IMR-90 (cell line): ENCODE measurements around the gene GAS7. TPM values are rescaled to one million over a fixed set of nuclear protein-coding genes. Genes with fewer than 3 reads are reported as not detected.

Experiments
- ATAC-seq: fragments of 200-7000 bp; cut with Tn5 transposase; 2 replicates; pipeline ENCODE4 v1.9.1; 2020; ENCODE audit warnings: low read depth, mild to moderate bottlenecking, moderate library complexity
- BruUV-seq: library from RNA; stranded (reverse); fragments of 400-500 nt; replicated peaks from 2 replicates; lab custom pipeline; 2021; lab: Mats Ljungman, UMichigan
- CTCF ChIA-PET: fragments of 300-600 bp; formaldehyde crosslinking; extraction: SDS; loops from one replicate; lab custom pipeline; 2021; ENCODE audit warnings: antibody characterized with exemption; lab: Yijun Ruan, JAX
- POLR2A ChIA-PET: fragments of 300-600 bp; sonication (Branson Sonifier 250); formaldehyde crosslinking; loops from one replicate; lab custom pipeline; 2022; ENCODE audit warnings: antibody characterized with exemption; ENCODE audit not compliant: unreplicated experiment; lab: Charles Lee
- DNase-seq: peaks from one replicate; pipeline ENCODE4 v3.0.0; 2013
- H2AFZ ChIP-seq: replicated peaks from 2 replicates; pipeline ENCODE3; 2013; ENCODE audit warnings: low read length, mild to moderate bottlenecking; ENCODE audit not compliant: poor library complexity
- H2AK5ac ChIP-seq: 2 replicates; pipeline ENCODE4 v1.6.1; 2013; ENCODE audit warnings: low read depth, low read length, inconsistent platforms
- H2AK9ac ChIP-seq: replicated peaks from 2 replicates; pipeline ENCODE3; 2013; ENCODE audit warnings: mild to moderate bottlenecking, low read depth, low read length, moderate library complexity; ENCODE audit not compliant: poor library complexity
- H2BK120ac ChIP-seq: 2 replicates; pipeline ENCODE4 v1.6.1; 2013; ENCODE audit warnings: low read depth, low read length, inconsistent platforms
- H2BK15ac ChIP-seq: 3 replicates; pipeline ENCODE4 v1.6.1; 2013; ENCODE audit warnings: low read depth, low read length, inconsistent platforms
- H2BK20ac ChIP-seq: 2 replicates; pipeline ENCODE4 v1.6.1; 2013; ENCODE audit warnings: low read depth, mild to moderate bottlenecking, inconsistent platforms, low read length, moderate library complexity
- H2BK5ac ChIP-seq: 2 replicates; pipeline ENCODE4 v1.6.1; 2013; ENCODE audit warnings: mild to moderate bottlenecking, low read depth, low read length, inconsistent platforms; ENCODE audit not compliant: poor library complexity, severe bottlenecking
- H3K14ac ChIP-seq: replicated peaks from 2 replicates; pipeline ENCODE4 v1.6.1; 2013; ENCODE audit warnings: low read depth, low read length, inconsistent platforms
- H3K18ac ChIP-seq: 2 replicates; pipeline ENCODE4 v1.6.1; 2013; ENCODE audit warnings: low read depth, low read length, control low read depth
- H3K23ac ChIP-seq: 2 replicates; pipeline ENCODE4 v1.6.1; 2013; ENCODE audit warnings: low read depth, low read length, inconsistent platforms
- H3K27ac ChIP-seq: 2 replicates; pipeline ENCODE4 v1.5.1; 2013; ENCODE audit warnings: mild to moderate bottlenecking, control low read depth, low read length; ENCODE audit not compliant: insufficient read depth
- H3K27me3 ChIP-seq: 2 replicates; pipeline ENCODE4 v1.6.1; 2013; ENCODE audit warnings: low read length; ENCODE audit not compliant: control insufficient read depth, insufficient read depth
- H3K36me3 ChIP-seq: 2 replicates; pipeline ENCODE4 v1.6.1; 2013; ENCODE audit warnings: low read length, mixed read lengths; ENCODE audit not compliant: control insufficient read depth, insufficient read depth
- H3K4ac ChIP-seq: 2 replicates; pipeline ENCODE4 v1.6.1; 2013; ENCODE audit warnings: low read depth, low read length, inconsistent platforms
- H3K4me1 ChIP-seq: 2 replicates; pipeline ENCODE4 v1.6.1; 2013; ENCODE audit warnings: low read length, mixed read lengths; ENCODE audit not compliant: control insufficient read depth, insufficient read depth
- H3K4me2 ChIP-seq: 2 replicates; pipeline ENCODE4 v1.6.1; 2013; ENCODE audit warnings: low read depth, mild to moderate bottlenecking, control low read depth, low read length, moderate library complexity
- H3K4me3 ChIP-seq: 2 replicates; pipeline ENCODE4 v1.5.1; 2013; ENCODE audit warnings: low read depth, mild to moderate bottlenecking, control low read depth, low read length, moderate library complexity; ENCODE audit not compliant: insufficient read depth
- H3K56ac ChIP-seq: 2 replicates; pipeline ENCODE4 v1.6.1; 2013; ENCODE audit warnings: low read length, inconsistent platforms; ENCODE audit not compliant: insufficient read depth; ENCODE audit errors: extremely low read depth
- H3K79me1 ChIP-seq, 2 experiments: 2 replicates each; pipeline ENCODE4 v1.6.1; 2013; ENCODE audit warnings: low read length in 2 of 2, inconsistent platforms in 1 of 2, low read depth in 1 of 2
- H3K9ac ChIP-seq: 2 replicates; pipeline ENCODE4 v1.6.1; 2013; ENCODE audit warnings: low read depth, low read length, control low read depth
- H3K9me1 ChIP-seq: 2 replicates; pipeline ENCODE4 v1.6.1; 2013; ENCODE audit warnings: low read length, inconsistent platforms; ENCODE audit not compliant: insufficient read depth
- H3K9me3 ChIP-seq: 2 replicates; pipeline ENCODE4 v1.6.1; 2013; ENCODE audit warnings: low read length; ENCODE audit not compliant: control insufficient read depth, insufficient read depth
- H4K20me1 ChIP-seq: 2 replicates; pipeline ENCODE4 v1.6.1; 2013; ENCODE audit warnings: low read length, inconsistent platforms; ENCODE audit not compliant: insufficient read depth
- H4K5ac ChIP-seq: 2 replicates; pipeline ENCODE4 v1.6.1; 2013; ENCODE audit warnings: mild to moderate bottlenecking, low read depth, low read length, control low read depth
- H4K8ac ChIP-seq, 2 experiments: 2 replicates each; pipeline ENCODE4 v1.6.1; 2013; ENCODE audit warnings: low read depth in 2 of 2, low read length in 2 of 2, control low read depth in 1 of 2, inconsistent platforms in 1 of 2
- H4K91ac ChIP-seq: 2 replicates; pipeline ENCODE4 v1.6.1; 2013; ENCODE audit warnings: low read depth, low read length, inconsistent platforms; ENCODE audit not compliant: insufficient read depth
- BHLHE40 ChIP-seq: fragments of 150-350 bp; IDR thresholded peaks from 2 replicates; pipeline ENCODE4 v1.6.1; 2016; ENCODE audit warnings: mild to moderate bottlenecking, low read depth, low read length
- CEBPB ChIP-seq: IDR thresholded peaks from 2 replicates; pipeline ENCODE4 v1.6.1; 2012; ENCODE audit warnings: low read depth, low read length, improper control_type of control experiment
- CHD1 ChIP-seq: IDR thresholded peaks from 2 replicates; pipeline ENCODE4 v1.6.1; 2012; ENCODE audit warnings: low read depth, low read length, improper control_type of control experiment
- ELK1 ChIP-seq: fragments of 150-350 bp; IDR thresholded peaks from 2 replicates; pipeline ENCODE4 v1.6.1; 2016; ENCODE audit warnings: low read depth, mild to moderate bottlenecking, low read length, moderate library complexity, borderline replicate concordance
- FOS ChIP-seq: fragments of 150-350 bp; IDR thresholded peaks from 2 replicates; pipeline ENCODE4 v1.6.1; 2016; ENCODE audit warnings: low read depth, low read length
- MAFK ChIP-seq: IDR thresholded peaks from 2 replicates; pipeline ENCODE4 v1.6.1; 2012; ENCODE audit warnings: low read depth, low read length, improper control_type of control experiment
- MAZ ChIP-seq: IDR thresholded peaks from 2 replicates; pipeline ENCODE4 v1.6.1; 2012; ENCODE audit warnings: low read depth, mild to moderate bottlenecking, low read length, improper control_type of control experiment, moderate library complexity, borderline replicate concordance
- MXI1 ChIP-seq: IDR thresholded peaks from 2 replicates; pipeline ENCODE4 v1.6.1; 2012; ENCODE audit warnings: low read depth, mild to moderate bottlenecking, low read length, moderate library complexity, borderline replicate concordance
- NFE2L2 ChIP-seq: fragments of 150-350 bp; IDR thresholded peaks from 2 replicates; pipeline ENCODE4 v1.6.1; 2016; ENCODE audit warnings: low read depth, mild to moderate bottlenecking, low read length
- POLR2A ChIP-seq: IDR thresholded peaks from 2 replicates; pipeline ENCODE4 v1.6.1; 2012; ENCODE audit warnings: mild to moderate bottlenecking, low read depth, low read length
- RAD21 ChIP-seq: IDR thresholded peaks from 2 replicates; pipeline ENCODE4 v1.6.1; 2012; ENCODE audit warnings: low read length, improper control_type of control experiment
- RCOR1 ChIP-seq: IDR thresholded peaks from 2 replicates; pipeline ENCODE4 v1.6.1; 2012; ENCODE audit warnings: mild to moderate bottlenecking, low read length, improper control_type of control experiment; ENCODE audit not compliant: insufficient replicate concordance
- RFX5 ChIP-seq: IDR thresholded peaks from 2 replicates; pipeline ENCODE4 v1.8.0; 2012; ENCODE audit warnings: low read depth, mild to moderate bottlenecking, low read length, moderate library complexity
- SMC3 ChIP-seq: fragments of 150-350 bp; IDR thresholded peaks from 2 replicates; pipeline ENCODE4 v1.6.1; 2016; ENCODE audit warnings: low read depth, mild to moderate bottlenecking, antibody characterized with exemption, low read length, moderate library complexity
- whole genome bisulfite sequencing, 2 experiments: methylation state at CpG; one replicate each; pipeline versions ENCODE4 v1.1.5 to v1.1.7; 2013; ENCODE audit warnings: missing lambda C conversion rate in 2 of 2; ENCODE audit not compliant: insufficient read length in 1 of 2; ENCODE audit errors: extremely low coverage in 2 of 2; 5-methylcytosine and 5-hydroxymethylcytosine counted together
- dilution Hi-C: fragments of 300-500 bp; cut with HindIII; formaldehyde crosslinking; loops from one replicate; pipeline ENCODE4 v1.14.3; 2018; ENCODE audit warnings: low sequenced_read_pairs; ENCODE audit not compliant: unreplicated experiment
- in situ Hi-C: fragments of 300-500 bp; cut with MboI; formaldehyde crosslinking; loops from 3 replicates; pipeline ENCODE4 v1.14.3; 2019; ENCODE audit warnings: low sequenced_read_pairs, inconsistent platforms, mixed read lengths
- intact Hi-C: fragments of 100-400 bp; cut with micrococcal nuclease; formaldehyde crosslinking; loops from 2 replicates; pipeline ENCODE4 v1.10.0; 2022
- polyA plus RNA-seq, 3 experiments: library from polyadenylated mRNA; depleted of rRNA; stranded (reverse); fragments of >200 nt; gene quantifications; 2 replicates each; pipeline ENCODE4 v1.2.3, GENCODE V29; 2012; ENCODE audit warnings: low replicate concordance in 1 of 3
- total RNA-seq: library from RNA; depleted of rRNA; stranded (reverse); fragments of >200 nt; gene quantifications from 2 replicates; pipeline ENCODE4 v1.2.3, GENCODE V29; 2012
- TF ChIP-seq, protein P1 (sequence below): fragments of 150-350 bp; IDR thresholded peaks from 2 replicates; pipeline ENCODE4 v1.6.1; 2017; ENCODE audit warnings: mild to moderate bottlenecking, antibody characterized with exemption, low read length, low read depth
- TF ChIP-seq, protein P2 (sequence below): conservative IDR thresholded peaks from 2 replicates; pipeline ENCODE4 v1.5.1; 2012; ENCODE audit warnings: mild to moderate bottlenecking, low read depth, low read length, improper control_type of control experiment

The GAS7 gene
- total and polyA plus RNA-seq, 2 of the 4 experiments (the other 2 are of a cell fraction) = 4.6 to 5.0 TPM

DNA sequence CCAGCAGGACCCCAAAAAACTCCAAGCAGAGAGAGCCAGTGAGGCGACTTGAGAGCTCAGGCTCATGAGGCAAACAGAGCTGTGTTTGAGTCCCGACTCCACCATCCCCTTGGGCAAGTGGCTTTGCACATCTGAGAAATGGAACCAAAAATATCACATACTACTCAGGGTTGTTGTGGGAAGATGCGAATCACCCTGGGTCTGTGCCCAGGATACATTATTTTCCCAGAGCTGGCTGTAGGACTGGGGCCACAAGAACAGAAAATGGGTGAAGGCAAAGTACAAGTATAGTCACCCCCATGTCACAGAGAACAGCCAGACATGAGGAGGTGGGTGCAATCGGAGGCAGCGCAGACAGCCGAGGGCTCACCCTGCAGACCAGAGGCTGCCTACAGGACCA, 127.3 kb downstream of the GAS7 start:
- intact Hi-C loops = no loop called here
- WGBS, 2 experiments = no CpG with 5 or more reads among the region's 6 CpGs
- H2AK5ac ChIP-seq = no peak overlapping the region
- H2BK120ac ChIP-seq = no peak overlapping the region
- no peak overlapping the region for H3K23ac ChIP-seq
- no peak overlapping the region for H4K8ac ChIP-seq
- no peaks in the 10 kb centered on the region for H3K79me1 ChIP-seq
- no peak overlapping the region for H3K56ac ChIP-seq
- TF ChIP-seq CHD1 (no peak), POLR2A (no peak), SMC3 (no peak), MXI1 (no peak), BHLHE40 (no peak), FOS (no peak), ELK1 (no peak), MAFK (no peak), CEBPB (no peak), RFX5 (no peak), RAD21 (no peak), RCOR1 (no peak), MAZ (no peak), NFE2L2 (no peak)
- TF ChIP-seq, protein P1, sequence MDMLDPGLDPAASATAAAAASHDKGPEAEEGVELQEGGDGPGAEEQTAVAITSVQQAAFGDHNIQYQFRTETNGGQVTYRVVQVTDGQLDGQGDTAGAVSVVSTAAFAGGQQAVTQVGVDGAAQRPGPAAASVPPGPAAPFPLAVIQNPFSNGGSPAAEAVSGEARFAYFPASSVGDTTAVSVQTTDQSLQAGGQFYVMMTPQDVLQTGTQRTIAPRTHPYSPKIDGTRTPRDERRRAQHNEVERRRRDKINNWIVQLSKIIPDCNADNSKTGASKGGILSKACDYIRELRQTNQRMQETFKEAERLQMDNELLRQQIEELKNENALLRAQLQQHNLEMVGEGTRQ = no peak
- TF ChIP-seq, protein P2, sequence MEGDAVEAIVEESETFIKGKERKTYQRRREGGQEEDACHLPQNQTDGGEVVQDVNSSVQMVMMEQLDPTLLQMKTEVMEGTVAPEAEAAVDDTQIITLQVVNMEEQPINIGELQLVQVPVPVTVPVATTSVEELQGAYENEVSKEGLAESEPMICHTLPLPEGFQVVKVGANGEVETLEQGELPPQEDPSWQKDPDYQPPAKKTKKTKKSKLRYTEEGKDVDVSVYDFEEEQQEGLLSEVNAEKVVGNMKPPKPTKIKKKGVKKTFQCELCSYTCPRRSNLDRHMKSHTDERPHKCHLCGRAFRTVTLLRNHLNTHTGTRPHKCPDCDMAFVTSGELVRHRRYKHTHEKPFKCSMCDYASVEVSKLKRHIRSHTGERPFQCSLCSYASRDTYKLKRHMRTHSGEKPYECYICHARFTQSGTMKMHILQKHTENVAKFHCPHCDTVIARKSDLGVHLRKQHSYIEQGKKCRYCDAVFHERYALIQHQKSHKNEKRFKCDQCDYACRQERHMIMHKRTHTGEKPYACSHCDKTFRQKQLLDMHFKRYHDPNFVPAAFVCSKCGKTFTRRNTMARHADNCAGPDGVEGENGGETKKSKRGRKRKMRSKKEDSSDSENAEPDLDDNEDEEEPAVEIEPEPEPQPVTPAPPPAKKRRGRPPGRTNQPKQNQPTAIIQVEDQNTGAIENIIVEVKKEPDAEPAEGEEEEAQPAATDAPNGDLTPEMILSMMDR = no peak
- ChIA-PET CTCF (no interaction called here), POLR2A (no interaction called here)
- no peak overlapping the region for H2BK5ac ChIP-seq
- no peak overlapping the region for H3K14ac ChIP-seq
- H3K9me1 ChIP-seq = no peaks in the 10 kb centered on the region
- no peak overlapping the region for H3K4me3 ChIP-seq
- H3K9ac ChIP-seq = no peak overlapping the region
- BruUV-seq = no TSS peak
- no peaks in the 10 kb centered on the region for H3K36me3 ChIP-seq
- no peak for ATAC-seq
- H2BK15ac ChIP-seq = no peak overlapping the region
- H2BK20ac ChIP-seq = no peak overlapping the region
- H3K4me2 ChIP-seq = no peak overlapping the region
- H3K18ac ChIP-seq = no peak overlapping the region
- no peak overlapping the region for H3K27ac ChIP-seq
- H2AFZ ChIP-seq = no peak overlapping the region
- H4K5ac ChIP-seq = no peak overlapping the region
- no peak overlapping the region for H2AK9ac ChIP-seq
- no peaks in the 10 kb centered on the region for H3K9me3 ChIP-seq
- no peak overlapping the region for H4K91ac ChIP-seq
- dilution Hi-C loops = no loop called here
- H3K27me3 ChIP-seq = no peaks in the 10 kb centered on the region
- H3K4ac ChIP-seq = no peak overlapping the region
- no peaks in the 10 kb centered on the region for H4K20me1 ChIP-seq
- in situ Hi-C loops = no loop called here
- H3K4me1 ChIP-seq = no peaks in the 10 kb centered on the region
- no peak for DNase-seq
